K562 (cell line): ENCODE measurements around the gene RNASE8.

ENCODE experiments used
- ATF4 ChIP-seq: fragments of 450-650 bp; formaldehyde crosslinking; IDR thresholded peaks from 2 replicates; pipeline ENCODE4 v1.4.0; 2022; ENCODE audit warnings: mild to moderate bottlenecking, moderate library complexity
- CAMTA2 ChIP-seq: fragments of 250-450 bp; sonication (Bioruptor Pico); conservative IDR thresholded peaks from 2 replicates; pipeline ENCODE4 v1.5.1; 2022
- CC2D1A ChIP-seq: fragments of 450-650 bp; IDR thresholded peaks from 2 replicates; pipeline ENCODE4 v1.6.1; 2017; ENCODE audit warnings: mild to moderate bottlenecking
- CEBPZ ChIP-seq: fragments of 150-350 bp; IDR thresholded peaks from 2 replicates; pipeline ENCODE4 v1.6.1; 2014; ENCODE audit warnings: low read depth, mild to moderate bottlenecking, low read length, borderline replicate concordance
- CTCF ChIP-seq, 3 experiments: IDR thresholded peaks in 2 of 3; conservative IDR thresholded peaks in 1 of 3; 2 replicates each; pipeline ENCODE4 v1.5.1; 2011 to 2012; ENCODE audit warnings: low read length in 3 of 3, mild to moderate bottlenecking in 3 of 3, control low read depth in 2 of 3, improper control_type of control experiment in 1 of 3, inconsistent platforms in 1 of 3, low read depth in 1 of 3, mixed read lengths in 1 of 3, moderate library complexity in 1 of 3; ENCODE audit not compliant: insufficient read depth in 2 of 3
- EP300 ChIP-seq: IDR thresholded peaks from 2 replicates; pipeline ENCODE4 v1.6.1; 2012; ENCODE audit warnings: low read length, improper control_type of control experiment
- GATA2 ChIP-seq: sonication (generic); formaldehyde crosslinking; IDR thresholded peaks from 2 replicates; pipeline ENCODE4 v1.4.0; 2020; ENCODE audit warnings: mild to moderate bottlenecking, missing genetic modification reagents
- JUNB ChIP-seq: fragments of 450-650 bp; formaldehyde crosslinking; conservative IDR thresholded peaks from 2 replicates; pipeline ENCODE4 v1.4.0; 2020; ENCODE audit warnings: mild to moderate bottlenecking
- NFE2 ChIP-seq: IDR thresholded peaks from 2 replicates; pipeline ENCODE4 v1.6.1; 2014; ENCODE audit warnings: antibody characterized with exemption, low read depth
- RAD21 ChIP-seq, 2 experiments: fragments of 250-450 bp in 1 of 2; fragments of 450-650 bp in 1 of 2; sonication (Bioruptor Pico) in 1 of 2; formaldehyde crosslinking in 1 of 2; IDR thresholded peaks in 1 of 2; conservative IDR thresholded peaks in 1 of 2; 2 replicates each; pipeline versions ENCODE4 v1.4.0 to v1.8.0; 2020 to 2022; ENCODE audit warnings: mild to moderate bottlenecking in 2 of 2, moderate library complexity in 1 of 2
- RCOR1 ChIP-seq, 2 experiments: IDR thresholded peaks; 2 replicates each; pipeline ENCODE4 v1.6.1; 2012; ENCODE audit warnings: low read depth in 2 of 2, low read length in 2 of 2, borderline replicate concordance in 1 of 2, improper control_type of control experiment in 1 of 2
- SP2 ChIP-seq: IDR thresholded peaks from 2 replicates; pipeline ENCODE4 v1.6.1; 2011; ENCODE audit warnings: mild to moderate bottlenecking, low read depth, low read length, moderate library complexity; ENCODE audit not compliant: poor library complexity, severe bottlenecking; ENCODE audit errors: extremely low read depth
- ZNF124 ChIP-seq: sonication (generic); formaldehyde crosslinking; IDR thresholded peaks from 2 replicates; pipeline ENCODE4 v1.8.1; 2022; ENCODE audit warnings: missing genetic modification reagents

- no peak for TF ChIP-seq CEBPZ
- no peak for TF ChIP-seq CTCF (IDR thresholded peaks at IDR 0.05 in 2 of 3, conservative IDR thresholded peaks at IDR 0.05 in 1 of 3; ENCODE audit: insufficient read depth in 2 of 3, low read depth in 1 of 3, low read length in 3 of 3)
- no peak for TF ChIP-seq RCOR1 (IDR thresholded peaks at IDR 0.05; ENCODE audit: borderline replicate concordance in 1 of 2, low read depth in 2 of 2, low read length in 2 of 2)
- no peak for TF ChIP-seq JUNB (CRISPR knock-in tag)
- no peak for TF ChIP-seq NFE2
- no peak for TF ChIP-seq GATA2
- TF ChIP-seq EP300 = no peak
- no peak for TF ChIP-seq SP2
- no peak for TF ChIP-seq ATF4
- no peak for TF ChIP-seq ZNF124 (CRISPR knock-in tag)
- TF ChIP-seq CC2D1A = no peak
- TF ChIP-seq RAD21 (CRISPR knock-in tag; conservative IDR thresholded peaks at IDR 0.05 in 1 of 2, IDR thresholded peaks at IDR 0.05 in 1 of 2) = no peak
- TF ChIP-seq CAMTA2 (CRISPR knock-in tag) = no peak
Measured at GRCh38 chr14:21090940-21091663, 33.5 kb downstream of the RNASE8 start.
